GM18520 (cell line): Measurements from ENCODE around the gene MRPL4.
A peak's percentile ranks its signal among the peaks of the same experiment; 100 is the strongest.
"Not testable (repeated sequence)": the region's sequence is repeated elsewhere in the genome, so short reads cannot be mapped to it uniquely, and the experiment has no call there.

Experiments used
- ATAC-seq: cut with Tn5 transposase; IDR thresholded peaks from one replicate; pipeline ENCODE4 v1.9.1; 2021; ENCODE audit not compliant: unreplicated experiment

MRPL4 gene

DNA sequence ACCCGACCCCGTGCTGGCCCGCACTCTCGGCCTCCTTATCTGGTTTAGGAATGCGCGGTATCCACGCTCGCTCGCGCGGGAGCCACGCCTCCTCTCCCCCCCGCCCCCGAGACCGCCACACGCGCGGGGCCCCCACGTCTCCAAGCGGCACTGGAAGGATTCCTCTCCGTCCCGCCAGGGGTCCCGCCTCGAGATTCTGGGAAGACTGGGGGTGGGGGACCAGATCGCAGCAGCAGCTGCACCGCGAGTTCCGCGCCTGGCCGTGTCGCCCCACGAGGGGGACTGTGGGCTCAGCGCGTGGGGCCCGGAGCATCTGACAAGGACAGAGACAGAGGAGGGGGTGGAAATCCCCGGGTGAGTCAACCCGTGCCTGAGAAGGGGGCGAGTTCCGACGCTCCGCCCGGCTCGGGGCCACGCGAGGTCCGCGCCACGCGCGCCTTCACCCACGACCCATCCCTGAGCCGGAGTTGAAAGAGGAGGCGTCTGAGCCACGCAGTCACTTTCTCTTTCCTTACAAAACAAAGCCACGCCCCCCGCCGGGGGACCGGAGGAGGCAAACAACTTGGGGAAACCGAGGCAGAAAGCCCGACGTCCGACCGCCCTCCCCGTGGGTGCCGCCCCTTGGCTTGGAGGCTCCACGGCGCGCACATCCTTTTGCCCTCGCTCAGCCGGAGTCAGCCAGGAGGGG, 21.7 kb upstream of the MRPL4 start:
- ATAC-seq: no peak

DNA sequence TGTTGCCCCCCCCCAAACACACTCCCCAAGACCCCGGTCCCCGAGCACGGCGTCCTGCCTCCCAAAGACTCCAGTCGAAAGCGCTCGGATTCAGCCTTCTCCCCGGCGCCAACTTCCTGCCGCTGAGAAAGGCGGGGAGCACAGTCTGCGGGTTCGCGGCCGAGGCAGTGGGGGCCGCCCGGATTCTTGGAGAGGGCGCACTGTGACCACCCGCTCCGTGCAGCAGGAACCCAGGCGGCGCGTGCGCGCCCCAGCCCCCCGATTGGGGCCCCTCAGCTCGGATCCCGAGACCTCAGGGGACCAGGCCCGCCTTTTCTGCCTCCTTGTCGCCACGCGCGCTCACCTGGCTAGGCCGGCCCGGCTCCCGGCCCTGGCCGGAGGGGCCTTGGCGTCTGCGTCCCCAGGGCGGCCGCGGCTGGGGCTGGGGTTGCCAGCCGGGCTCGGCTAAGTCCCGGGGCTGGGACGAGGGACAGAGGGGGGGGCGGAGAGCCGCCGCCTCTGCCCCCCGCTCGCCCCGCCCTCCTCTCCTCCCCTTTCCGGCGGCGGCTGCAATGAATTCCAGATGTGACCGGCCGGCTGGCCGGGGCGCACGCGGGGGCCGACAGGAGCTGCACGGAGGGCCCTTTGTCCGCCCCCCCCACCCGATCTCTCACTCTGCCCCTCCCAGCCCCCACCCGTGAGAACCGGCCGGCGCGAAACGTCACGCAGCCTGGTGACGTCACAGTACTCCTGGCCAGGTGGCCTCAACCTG, 21.0 kb upstream of the MRPL4 start, which contains the start of gene S1PR2:
TSS of gene S1PR2 (minus strand) at position 471 of the 751 bp plus-strand sequence. CDS start 6,426 bp downstream, outside the sequence.
- peak; percentile 21 for ATAC-seq

DNA sequence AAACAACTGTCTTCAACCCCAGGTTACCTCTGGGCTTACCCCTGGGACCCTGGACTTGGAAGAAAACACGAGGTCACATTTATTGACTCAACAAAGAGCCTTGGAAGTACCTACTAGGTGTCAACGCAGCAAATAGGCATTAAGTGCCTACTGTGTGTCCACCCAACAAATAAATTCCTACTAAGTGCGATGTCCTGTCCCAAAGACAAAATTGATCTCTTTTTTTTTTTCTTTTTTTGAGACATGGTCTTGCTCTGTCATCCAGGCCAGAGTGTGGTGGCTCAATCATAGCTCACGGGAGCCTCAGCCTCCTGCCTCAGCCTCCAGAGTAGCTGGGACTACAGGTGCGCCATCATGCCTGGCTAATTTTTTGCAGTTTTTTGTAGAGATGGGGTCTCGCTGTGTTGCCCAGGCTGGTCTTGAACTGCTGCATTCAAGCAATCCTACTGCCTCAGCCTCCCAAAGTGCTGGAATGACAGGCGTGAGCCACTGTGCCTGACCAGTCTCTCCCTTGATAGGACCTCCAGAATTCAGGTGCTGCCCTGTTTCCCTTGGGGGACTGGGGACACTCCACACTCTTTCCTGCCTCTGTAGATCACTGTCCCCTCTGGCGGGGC, 20.3 kb upstream of the MRPL4 start:
- no peak for ATAC-seq

DNA sequence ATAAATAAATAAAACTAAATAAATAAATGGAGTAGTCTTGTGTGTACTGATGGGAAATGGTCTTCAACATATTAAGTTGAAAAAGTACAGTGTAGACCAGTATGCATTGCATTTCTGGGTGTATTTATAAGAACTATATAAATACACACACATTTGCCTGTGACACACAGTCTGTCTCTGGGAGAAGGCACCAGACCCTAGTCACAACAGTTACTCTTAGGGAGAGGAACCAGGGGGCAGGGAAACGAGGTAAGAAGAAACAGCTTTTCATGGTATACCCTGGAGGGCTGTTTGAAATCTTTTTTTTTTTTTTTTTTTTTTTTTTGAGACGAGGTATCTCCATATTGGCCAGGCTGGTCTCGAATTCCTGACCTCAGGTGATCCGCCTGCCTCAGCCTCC, 18.1 kb upstream of the MRPL4 start:
- no peak for ATAC-seq

DNA sequence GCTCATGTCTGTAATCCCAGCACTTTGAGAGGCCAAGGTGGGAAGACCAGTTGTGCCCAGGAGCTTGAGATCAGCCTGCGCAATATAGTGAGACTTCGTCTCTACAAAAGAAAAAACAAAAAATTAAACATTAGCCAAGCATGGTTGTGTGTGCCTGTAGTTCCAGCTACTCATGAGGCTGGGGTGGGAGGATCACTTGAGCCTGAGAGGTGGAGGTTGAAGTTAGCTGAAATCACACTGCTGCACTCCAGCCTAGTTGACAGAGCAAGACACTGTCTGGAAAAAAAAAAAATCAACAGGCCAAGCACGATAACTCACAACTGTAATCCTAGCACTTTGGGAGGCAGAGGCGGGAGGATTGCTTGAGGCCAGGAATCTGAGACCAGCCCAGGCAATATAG, 17.0 kb upstream of the MRPL4 start:
- ATAC-seq: no peak

DNA sequence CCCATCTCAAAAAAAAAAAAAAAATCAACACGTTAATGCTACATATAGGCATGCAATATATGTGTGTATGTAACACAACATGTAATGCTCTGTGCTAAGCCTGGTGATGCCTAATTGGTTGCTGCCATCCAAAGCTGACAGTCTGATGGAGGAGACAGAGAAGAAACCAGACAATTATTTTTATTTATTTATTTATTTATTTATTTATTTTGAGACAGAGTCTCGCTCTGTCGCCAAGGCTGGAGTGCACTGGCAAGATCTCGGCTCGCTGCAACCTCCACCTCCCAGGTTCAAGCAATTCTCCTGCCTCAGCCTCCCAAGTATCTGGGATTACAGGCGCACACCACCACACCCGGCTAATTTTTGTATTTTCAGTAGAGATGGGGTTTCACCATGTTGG, 16.6 kb upstream of the MRPL4 start:
- not testable (repeated sequence) for ATAC-seq

DNA sequence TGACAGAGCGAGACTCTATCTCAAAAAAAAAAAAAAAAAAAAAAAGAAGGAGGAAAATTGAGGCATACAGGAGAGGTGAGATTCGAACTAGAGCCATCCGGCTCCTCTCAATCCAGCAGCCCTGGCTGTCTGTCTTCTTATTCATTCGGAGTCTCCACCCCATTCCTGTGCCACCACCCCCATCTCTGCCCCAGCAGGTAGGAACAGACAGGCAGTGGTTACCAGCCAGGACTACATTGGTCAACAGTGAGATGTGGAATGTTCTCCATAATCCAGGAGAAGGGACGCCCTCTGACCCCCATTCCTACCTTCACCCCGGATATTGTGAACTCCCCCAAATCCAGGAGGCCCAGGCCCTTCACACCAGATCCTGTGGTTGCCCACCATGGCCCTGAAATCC, 14.3 kb upstream of the MRPL4 start:
- no peak for ATAC-seq

DNA sequence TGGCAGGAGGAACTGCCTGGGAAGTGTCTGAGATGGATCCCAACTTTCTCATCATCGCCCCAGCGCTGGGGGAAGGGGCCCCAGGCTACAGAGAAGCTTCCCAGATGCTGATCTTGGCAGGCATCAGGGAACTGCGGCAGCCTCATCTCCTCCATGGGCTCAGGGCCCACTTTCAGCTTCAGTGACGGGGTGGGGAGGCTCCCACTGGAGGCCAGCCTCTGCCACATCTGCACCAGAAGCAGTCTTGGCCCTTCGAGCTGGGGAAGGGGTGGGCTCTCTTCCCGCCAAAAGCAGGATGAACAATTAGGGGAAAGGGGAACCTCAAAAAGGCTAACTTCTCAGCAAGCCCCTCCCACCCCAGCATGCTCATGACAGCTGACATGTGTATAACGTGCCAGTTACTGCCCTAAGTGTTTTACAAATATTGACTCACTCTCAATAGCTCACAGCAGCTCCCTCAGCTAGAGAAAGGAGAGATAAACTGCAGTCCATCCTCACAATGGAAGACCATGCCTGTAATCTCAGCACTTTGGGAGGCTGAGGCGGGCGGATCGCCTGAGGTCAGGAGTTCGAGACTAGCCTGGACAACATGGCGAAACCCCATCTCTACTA, 13.7 kb upstream of the MRPL4 start:
- ATAC-seq: no peak

DNA sequence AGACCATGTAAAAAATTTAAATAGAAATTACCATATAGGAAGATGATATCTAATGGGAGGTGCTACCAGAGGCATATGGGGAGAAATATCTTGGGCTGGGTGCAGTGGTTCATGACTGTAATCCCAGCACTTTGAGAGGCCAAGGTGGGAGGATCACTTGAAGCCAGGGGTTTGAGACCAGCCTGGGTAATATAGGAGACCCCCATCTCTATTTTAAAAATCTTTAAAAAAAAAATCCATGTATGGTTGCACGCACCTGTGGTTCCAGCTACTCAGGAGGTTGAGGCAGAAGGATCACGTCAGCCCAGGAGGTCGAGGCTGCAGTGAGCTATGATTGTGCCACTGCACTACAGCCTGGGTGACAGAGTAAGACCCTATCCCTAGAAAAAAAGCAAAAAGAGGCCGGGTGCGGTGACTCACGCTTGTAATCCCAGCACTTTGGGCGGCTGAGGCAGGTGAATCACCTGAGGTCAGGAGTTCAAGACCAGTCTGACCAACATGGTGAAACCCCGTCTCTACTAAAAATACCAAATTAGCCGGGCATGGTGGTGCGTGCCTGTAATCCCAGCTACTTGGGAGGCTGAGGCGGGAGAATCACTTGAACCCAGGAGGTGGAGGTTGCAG, 10.1 kb upstream of the MRPL4 start:
- ATAC-seq: not testable (repeated sequence)

DNA sequence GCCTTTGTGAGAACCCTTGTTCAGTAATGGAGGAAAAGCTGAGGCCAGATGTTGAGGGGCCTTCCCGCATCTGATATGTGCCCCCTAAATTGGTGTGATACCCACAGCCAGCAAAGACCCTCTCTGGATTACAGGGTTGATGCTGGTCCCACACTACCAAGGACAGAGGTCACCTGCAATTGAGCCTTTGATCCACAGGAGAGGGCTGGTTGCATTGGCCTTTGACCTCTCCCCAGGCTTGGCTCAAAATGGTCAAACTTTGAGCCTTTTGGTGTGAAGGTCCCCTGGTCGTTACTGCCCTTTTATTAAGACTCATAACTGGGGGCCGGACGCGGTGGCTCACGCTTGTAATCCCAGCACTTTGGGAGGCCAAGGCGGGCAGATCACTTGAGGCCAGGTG, 8.4 kb upstream of the MRPL4 start:
- ATAC-seq: no peak

DNA sequence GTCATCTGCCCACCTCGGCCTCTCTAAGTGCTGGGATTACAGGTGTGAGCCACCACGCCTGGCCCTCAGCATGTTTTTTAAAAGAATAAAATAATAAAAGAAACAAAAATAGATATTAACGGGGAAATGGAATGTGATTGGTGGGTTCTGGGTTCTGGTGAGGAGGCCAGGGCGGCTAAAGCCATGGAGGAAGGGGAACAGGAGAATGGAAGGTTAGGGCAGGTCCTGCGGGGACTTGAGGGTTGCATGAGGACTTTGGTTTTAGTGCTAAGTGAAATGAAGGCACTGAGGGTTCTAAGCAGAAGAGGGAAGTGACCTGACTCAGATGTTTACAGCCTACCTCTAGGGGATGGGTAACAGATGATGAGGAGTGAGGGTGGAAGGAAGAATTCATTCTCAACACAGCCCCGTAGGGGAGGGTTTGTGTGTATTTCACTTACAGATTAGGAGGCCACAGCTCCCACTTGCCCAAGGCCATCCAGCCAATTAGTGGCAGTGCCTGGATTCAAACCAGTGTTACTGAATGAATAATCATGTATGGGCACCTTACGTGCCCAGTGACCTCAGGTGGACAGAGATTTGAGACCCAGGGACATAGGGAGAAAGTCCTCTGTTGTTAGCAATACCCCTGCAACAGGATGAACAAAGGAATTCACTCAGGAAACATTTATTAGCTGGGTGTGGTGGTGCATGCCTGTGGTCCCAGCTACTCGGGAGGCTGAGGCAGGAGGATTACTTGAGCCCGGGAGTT, 6.7 kb upstream of the MRPL4 start:
- ATAC-seq: no peak

DNA sequence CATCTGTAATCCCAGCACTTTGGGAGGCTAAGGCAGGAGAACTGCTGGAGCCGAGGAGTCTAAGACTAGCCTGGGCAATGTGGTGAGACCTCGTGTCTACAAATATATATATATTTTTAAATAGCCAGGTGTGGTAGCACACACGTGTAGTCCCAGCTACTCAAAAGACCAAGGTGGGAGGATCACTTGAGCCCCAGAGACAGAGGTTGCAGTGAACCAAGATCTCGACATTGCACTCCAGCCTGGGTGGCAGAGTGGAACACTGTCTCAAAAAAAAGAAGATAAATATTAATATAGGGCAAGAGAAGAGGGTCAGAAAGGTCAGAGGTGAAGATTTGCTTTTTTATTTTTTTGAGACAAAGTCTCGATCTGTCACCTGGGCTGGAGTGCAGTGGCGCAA, 5.5 kb upstream of the MRPL4 start:
- ATAC-seq: no peak

DNA sequence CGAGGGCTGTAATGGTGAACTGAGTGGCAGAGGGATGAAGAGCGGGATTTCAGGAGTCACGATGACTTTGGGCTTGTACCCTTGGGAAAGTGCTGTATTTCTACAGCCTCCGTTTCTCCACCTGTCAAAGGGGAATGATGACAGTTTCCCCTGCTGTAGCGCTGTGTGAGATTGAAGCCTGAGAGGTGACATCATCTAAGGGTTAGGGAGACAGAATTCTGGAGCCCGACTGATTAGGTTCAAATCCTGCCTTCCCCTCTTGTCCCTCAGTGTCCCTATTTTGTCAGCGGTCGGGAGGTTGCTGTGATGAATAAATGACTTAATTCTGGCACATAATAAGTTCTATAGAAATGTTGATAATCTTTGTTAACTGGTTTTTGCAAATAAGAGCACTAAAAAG, 693 bp downstream of the MRPL4 start:
- no peak for ATAC-seq

DNA sequence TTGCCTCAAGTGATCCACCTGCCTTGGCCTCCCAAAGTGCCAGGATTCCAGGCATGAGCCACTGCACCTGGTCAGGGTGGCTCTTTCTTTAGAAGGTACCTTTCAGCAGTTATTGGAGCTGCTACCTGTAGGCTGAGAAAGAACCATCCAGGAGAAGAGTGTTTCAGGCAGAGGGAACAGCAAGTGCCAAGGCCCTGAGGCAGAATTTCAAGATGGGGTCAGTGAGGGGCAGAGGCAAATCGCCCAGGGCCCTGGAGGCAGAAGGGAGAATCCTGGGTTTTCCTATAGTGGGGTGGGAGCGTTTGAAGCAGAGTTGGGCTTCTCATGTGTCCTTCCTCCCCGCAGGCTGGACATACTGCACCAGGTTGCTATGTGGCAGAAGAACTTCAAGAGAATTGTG, 2.2 kb downstream of the MRPL4 start:
- no peak for ATAC-seq

DNA sequence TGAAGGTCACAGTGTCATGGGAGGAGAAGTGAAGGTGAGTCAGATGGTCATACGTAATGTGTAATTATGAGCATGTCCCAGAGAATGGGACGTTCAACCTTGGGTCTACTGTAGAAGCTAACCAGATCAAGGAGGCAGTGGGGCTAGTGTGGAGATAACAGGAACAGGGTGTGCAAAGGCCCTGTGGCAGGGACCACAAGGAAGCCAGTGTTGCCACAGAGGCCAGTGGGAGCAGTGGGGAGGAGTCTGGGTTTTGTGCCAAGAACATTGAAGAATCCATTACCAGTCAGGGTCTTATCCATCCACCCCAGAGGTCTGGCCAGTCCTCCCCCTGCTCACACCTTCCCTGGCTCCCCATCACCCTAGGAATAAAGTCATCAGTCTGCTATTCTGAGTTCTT, 3.3 kb downstream of the MRPL4 start:
- ATAC-seq: no peak

DNA sequence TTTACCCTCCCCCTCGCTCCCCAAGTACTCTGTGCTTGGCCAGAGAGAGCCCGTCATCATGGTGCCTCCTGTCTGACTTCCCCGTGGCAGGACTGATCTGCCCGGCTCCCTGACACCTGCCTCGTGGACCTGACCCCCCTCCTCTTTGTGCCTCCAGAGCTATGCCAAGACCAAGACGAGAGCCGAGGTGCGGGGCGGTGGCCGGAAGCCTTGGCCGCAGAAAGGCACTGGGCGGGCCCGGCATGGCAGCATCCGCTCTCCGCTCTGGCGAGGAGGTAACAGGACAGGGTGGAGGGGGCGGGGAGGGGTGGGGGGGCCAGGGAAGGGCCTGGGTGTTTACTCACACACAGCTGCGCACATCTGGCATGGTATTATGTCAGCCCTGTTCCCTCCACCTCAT, 4.5 kb downstream of the MRPL4 start:
- ATAC-seq: no peak

DNA sequence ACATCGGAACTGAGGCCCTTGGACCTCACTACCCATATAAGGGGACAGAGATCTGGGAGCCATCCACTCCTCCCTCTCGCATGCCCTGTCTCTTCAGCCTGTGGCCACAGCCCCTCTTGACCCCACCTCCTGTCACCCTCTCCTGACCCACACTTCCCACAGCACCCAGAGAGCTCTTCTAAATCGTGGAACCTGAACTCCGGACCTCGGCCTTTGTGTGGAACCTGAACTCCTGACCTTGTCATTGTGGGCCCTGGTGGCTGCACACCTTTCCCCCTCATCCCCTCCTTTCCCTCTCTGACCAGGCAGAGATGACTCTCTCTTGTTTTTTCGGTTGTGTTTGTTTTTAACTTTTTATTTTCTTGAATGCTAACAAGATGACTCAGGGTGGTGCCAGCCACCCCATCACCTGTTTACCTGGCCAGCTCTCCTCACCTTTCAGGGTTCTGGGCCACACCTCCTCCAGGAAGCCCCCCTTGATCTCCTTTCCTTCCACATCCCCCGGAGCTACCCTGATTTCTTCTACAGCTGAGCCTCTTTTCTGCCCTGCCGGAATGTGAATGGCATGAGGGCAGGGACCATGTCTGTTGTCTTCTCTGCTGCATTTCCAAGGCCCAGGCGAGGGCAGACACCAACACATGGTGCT, 5.1 kb downstream of the MRPL4 start:
- ATAC-seq: no peak

DNA sequence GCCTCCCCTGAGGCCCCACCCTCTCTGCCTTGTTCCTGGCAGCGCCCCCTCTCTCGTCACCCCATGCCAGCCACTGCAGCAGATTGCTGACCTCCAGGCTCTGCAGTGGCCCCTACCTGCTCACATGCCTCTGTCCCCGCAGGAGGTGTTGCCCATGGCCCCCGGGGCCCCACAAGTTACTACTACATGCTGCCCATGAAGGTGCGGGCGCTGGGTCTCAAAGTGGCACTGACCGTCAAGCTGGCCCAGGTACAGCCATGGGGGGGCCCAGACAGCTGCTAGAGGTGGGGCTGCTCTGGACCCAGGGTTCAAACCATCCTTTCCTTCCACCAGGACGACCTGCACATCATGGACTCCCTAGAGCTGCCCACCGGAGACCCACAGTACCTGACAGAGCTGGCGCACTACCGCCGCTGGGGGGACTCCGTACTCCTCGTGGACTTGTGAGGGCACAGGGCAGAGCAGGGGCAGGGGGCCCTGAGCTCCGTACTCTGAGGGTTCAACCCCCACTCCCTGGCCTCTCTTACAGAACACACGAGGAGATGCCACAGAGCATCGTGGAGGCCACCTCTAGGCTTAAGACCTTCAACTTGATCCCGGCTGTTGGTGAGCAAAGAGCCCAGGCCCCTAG, 6.2 kb downstream of the MRPL4 start:
- no peak for ATAC-seq

DNA sequence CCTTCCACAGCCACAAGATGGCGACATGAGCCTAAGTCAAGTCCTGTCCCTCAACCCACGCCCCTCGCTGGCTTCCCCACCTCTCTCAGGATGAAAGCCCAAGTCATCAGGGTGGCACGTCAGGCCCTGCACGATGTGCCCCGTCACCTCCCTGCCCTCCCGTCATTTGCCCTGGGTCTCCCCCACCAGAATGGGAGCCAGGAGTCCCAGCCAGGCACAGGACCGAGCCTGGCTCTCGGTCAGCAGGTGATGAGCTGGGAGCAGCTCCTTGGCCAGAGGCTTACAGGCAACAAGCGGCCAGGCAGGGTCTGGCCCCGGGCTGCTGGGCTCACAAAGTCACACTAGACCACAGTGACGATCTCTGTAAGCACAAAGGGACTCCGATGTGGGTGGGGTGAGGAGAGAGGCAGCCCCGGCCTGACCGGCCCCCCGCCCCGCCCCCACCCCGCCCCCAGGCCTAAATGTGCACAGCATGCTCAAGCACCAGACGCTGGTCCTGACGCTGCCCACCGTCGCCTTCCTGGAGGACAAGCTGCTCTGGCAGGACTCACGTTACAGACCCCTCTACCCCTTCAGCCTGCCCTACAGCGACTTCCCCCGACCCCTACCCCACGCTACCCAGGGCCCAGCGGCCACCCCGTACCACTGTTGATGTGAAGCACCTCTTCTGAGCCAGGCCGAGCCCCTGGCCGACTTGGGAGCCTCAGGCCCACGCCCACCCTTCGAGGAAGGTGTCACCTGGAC, 7.3 kb downstream of the MRPL4 start:
- ATAC-seq: no peak
